LNCAP (cell line): ENCODE results near the gene RMP24.

Experiments
- TF ChIP-seq, protein P1 (sequence below): fragments of 450-650 bp; IDR thresholded peaks from 2 replicates; pipeline ENCODE4 v1.5.1; 2017; ENCODE audit warnings: mild to moderate bottlenecking

Gene RMP24

DNA sequence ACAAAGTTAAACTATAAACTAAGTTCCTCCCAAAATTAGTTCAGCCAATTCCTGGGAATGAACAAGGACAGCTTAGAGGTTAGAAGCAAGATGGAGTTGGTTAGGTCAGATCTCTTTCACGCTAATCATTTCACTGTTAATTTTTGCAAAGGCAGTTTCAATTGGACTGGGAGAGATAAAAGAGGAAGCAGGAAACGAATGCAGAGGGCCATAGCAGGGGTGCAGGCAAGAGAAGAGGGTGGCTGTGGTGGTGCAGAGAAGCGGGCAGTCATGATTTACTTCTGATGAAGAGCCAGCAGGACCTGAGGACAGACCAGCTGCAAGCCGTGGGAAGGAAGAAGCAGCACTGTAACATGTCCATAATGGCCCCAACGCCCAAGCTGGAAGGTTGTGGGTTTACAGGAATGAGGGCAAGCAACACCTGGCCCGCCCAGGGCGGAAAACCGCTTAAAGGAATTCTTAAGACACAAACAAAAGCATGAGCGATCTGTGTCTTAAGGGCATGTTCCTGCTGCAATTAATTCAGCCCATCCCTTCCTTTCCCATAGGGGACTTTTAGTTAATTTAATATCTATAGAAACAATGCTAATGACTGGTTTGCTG, 4.1 kb upstream of the RMP24 start:
- TF ChIP-seq, protein P1, sequence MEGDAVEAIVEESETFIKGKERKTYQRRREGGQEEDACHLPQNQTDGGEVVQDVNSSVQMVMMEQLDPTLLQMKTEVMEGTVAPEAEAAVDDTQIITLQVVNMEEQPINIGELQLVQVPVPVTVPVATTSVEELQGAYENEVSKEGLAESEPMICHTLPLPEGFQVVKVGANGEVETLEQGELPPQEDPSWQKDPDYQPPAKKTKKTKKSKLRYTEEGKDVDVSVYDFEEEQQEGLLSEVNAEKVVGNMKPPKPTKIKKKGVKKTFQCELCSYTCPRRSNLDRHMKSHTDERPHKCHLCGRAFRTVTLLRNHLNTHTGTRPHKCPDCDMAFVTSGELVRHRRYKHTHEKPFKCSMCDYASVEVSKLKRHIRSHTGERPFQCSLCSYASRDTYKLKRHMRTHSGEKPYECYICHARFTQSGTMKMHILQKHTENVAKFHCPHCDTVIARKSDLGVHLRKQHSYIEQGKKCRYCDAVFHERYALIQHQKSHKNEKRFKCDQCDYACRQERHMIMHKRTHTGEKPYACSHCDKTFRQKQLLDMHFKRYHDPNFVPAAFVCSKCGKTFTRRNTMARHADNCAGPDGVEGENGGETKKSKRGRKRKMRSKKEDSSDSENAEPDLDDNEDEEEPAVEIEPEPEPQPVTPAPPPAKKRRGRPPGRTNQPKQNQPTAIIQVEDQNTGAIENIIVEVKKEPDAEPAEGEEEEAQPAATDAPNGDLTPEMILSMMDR, result no peak

DNA sequence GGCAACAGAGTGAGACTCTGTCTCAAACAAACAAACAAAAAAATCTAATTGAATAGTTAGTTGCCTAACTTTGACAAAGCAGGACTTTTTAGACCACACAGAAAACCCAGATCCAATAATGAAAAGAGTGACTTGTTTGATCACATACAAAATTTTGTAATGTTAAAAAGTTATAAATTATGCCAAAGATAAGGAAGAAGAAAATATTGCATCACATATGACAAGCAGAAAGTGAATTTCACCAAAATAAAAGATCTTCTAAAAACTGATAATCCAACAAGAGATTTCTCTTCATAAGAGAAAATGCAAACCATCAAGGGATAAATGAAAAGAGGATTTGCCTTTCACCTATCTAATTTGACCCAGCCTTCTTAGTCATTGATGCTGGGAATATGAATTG, 2.8 kb upstream of the RMP24 start:
- TF ChIP-seq, protein P1, result no peak

DNA sequence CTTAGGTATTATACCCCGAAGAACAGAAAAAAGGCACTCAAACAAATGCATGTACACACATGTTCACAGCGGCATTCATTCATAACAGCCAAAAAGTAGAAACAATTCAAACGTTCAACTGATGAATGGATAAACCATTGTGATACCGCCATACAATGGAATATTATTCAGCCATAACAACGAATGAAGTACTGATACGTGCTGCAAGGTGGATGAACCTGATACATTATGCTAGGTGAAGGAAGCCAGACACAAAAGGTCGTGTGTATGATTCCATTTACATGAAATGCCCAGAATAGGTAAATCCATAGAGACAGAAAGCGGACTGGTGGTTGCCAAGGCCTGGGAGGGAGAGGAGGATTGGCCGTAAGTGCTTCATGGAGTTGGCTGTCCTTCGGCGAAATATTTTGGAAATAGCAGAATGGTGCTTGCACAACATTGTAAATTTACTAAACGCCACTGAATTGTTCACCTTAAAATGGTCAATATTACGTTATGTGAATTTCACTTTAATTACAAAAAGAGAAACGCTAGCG, 750 bp upstream of the RMP24 start:
- TF ChIP-seq, protein P1, result no peak

DNA sequence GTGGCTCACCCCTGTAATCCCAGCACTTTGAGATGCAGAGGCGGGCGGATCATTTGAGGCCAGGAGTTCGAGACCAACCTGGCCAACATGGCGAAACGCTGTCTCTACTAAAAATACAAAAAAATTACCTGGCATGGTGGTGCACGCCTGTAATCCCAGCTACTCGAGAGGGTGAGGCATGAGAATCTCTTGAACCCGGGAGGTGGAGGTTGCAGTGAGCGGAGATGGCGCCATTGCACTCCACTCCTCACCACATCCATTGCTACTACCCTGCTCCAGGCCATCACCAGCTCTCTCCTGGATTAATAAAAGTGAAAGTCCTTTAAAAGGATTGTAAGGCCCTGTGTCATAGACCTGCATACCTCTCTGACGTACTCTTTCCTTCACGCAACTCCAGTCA, 1.2 kb downstream of the RMP24 start:
- TF ChIP-seq, protein P1, result no peak

DNA sequence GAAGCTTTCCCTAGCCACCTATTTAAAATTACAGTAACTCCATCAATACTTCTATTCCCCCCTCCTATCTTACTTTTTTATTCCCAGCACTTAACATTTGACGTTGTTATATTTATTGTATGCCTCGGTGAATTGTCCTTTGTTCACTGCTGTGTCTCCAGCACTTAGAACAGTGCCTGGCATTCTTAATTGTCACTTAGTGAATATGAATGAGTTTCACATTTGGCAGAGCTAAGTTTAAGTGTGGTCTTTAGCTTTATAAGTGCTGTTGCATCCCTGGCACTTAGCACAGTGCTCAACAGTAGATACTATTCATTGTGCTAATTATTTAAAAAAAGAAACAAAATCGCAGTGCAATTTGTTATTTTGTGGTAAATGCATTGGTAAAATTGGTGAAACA, 1.7 kb downstream of the RMP24 start:
- TF ChIP-seq, protein P1, result no peak

DNA sequence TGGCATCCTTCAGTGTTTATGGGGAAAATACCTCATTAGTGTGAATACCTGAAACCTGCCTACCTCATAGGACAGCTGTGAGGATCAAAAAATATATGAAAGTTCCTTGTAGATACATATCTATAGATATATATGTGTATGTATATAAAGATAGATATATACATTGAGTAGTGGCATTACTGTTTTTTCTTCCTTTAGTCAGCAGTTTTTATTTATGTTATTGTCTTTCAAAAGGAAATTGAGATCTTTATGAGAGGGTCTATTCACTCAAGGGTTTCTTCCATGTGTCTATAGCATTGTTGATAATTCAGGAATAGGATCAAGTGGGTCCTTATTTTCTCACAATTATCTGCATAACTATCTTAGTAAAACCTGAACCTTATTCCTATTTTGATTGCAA, 6.6 kb downstream of the RMP24 start:
- TF ChIP-seq, protein P1, result no peak

DNA sequence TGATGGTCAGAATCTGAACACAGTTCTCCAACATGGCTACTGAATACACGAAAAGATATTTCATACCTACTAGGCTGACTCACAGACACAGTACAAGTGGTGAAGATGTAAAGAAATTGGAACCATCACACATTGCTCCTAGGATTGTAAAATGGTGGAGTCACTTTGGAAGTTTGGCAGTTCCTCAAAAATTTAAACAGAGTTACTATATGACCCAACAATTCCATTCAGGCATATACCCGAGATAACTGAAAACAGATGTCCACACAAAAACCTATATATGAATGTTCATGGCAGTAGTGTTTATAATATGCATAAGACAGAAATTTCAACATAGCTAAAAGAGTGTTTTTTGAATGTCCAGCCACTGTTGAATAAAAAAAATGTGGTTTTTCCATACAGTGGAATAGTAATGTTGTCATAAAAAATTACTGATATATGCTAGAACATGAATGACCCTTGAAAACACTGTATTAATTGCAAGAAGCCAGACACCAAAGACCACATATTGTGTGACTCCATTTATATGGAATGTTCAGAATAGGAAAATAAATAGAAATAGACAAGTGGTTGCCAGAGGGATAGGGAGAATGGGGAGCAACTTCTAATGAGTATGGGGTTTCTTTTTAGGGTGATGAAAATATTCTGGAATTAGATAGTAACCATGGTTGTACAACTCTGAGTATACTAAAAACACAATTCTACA, 10.1 kb downstream of the RMP24 start:
- TF ChIP-seq, protein P1, result no peak
